Spleen (tissue), 11 donors: ENCODE results near the gene GNAO1. TPM values are rescaled to one million over a fixed set of nuclear protein-coding genes. Genes with fewer than 3 reads are reported as not detected.

Experiments used
- DNase-seq: peaks from one replicate; pipeline ENCODE4 v3.0.0-alpha.2; 2020
- H3K27ac ChIP-seq, 8 donors: fragments of 200-600 bp; sonication (generic) in 7 of 8; 1 replicate in 4 of 8; 2 replicates in 4 of 8; pipeline versions ENCODE4 v1.5.0 to v1.8.0; 2016 to 2021; ENCODE audit warnings: inconsistent platforms in 4 of 8, mild to moderate bottlenecking in 4 of 8, moderate library complexity in 1 of 8
- H3K27me3 ChIP-seq, 7 donors: fragments of 200-600 bp; sonication (generic) in 6 of 7; replicated peaks in 1 of 7; 1 replicate in 4 of 7; 2 replicates in 3 of 7; pipeline versions ENCODE4 v1.5.0 to v1.8.0; 2016 to 2021; ENCODE audit warnings: inconsistent platforms in 3 of 7, mild to moderate bottlenecking in 1 of 7
- H3K36me3 ChIP-seq, 6 donors: fragments of 200-600 bp; sonication (generic) in 5 of 6; 1 replicate in 4 of 6; 2 replicates in 2 of 6; pipeline versions ENCODE4 v1.5.0 to v1.8.0; 2016 to 2021; ENCODE audit warnings: inconsistent platforms in 2 of 6
- H3K4me1 ChIP-seq, 6 donors: fragments of 200-600 bp; sonication (generic) in 5 of 6; 1 replicate in 3 of 6; 2 replicates in 3 of 6; pipeline versions ENCODE4 v1.5.0 to v1.8.0; 2016 to 2021; ENCODE audit warnings: inconsistent platforms in 3 of 6
- H3K4me3 ChIP-seq, 8 donors: fragments of 200-600 bp; sonication (generic) in 7 of 8; 1 replicate in 4 of 8; 2 replicates in 4 of 8; pipeline versions ENCODE4 v1.5.0 to v1.8.0; 2016 to 2021; ENCODE audit warnings: inconsistent platforms in 4 of 8, mild to moderate bottlenecking in 4 of 8, moderate library complexity in 2 of 8
- H3K9me3 ChIP-seq, 8 donors: fragments of 200-600 bp; sonication (generic) in 7 of 8; 1 replicate in 4 of 8; 2 replicates in 4 of 8; pipeline versions ENCODE4 v1.5.0 to v1.8.0; 2016 to 2021; ENCODE audit warnings: inconsistent platforms in 4 of 8
- CTCF ChIP-seq, 11 experiments: fragments of 200-600 bp in 7 of 11; fragments of 450-650 bp in 4 of 11; sonication (generic) in 4 of 11; IDR thresholded peaks in 8 of 11; conservative IDR thresholded peaks in 3 of 11; 1 replicate in 7 of 11; 2 replicates in 4 of 11; pipeline versions ENCODE4 v1.4.0 to v1.8.0; 2016 to 2021; ENCODE audit warnings: antibody characterized with exemption in 11 of 11, inconsistent platforms in 4 of 11, mild to moderate bottlenecking in 1 of 11
- POLR2A ChIP-seq, 3 donors: fragments of 450-650 bp; IDR thresholded peaks; one replicate each; pipeline ENCODE4 v1.5.1; 2017; ENCODE audit warnings: antibody characterized with exemption in 3 of 3, mild to moderate bottlenecking in 1 of 3
- POLR2AphosphoS5 ChIP-seq, 3 donors: sonication (generic); formaldehyde crosslinking; IDR thresholded peaks; one replicate each; pipeline ENCODE4 v1.5.1; 2017; ENCODE audit warnings: antibody characterized with exemption in 3 of 3
- WGBS, 5 donors: extraction: QIAGEN DNeasy Blood & Tissue Kit in 3 of 5; methylation state at CpG; one replicate each; pipeline versions ENCODE4 v1.1.5 to v1.1.7; 2013 to 2018; 5-methylcytosine and 5-hydroxymethylcytosine counted together
- intact Hi-C: fragments of 100-400 bp; cut with DNase I; formaldehyde crosslinking; loops from one replicate; pipeline ENCODE4 v1.15.0; 2023; ENCODE audit warnings: low total_unique reads
- polyA plus RNA-seq, 3 donors: library from polyadenylated mRNA; stranded (reverse); fragments of 200-250 nt; gene quantifications; one replicate each; pipeline ENCODE4 v1.2.1, GENCODE V29; 2013
- total RNA-seq, 7 donors: library from RNA; depleted of rRNA in 3 of 7; stranded (reverse); fragments of >200 nt in 3 of 7; fragmentation: NEBNext Ultra II Directional in 4 of 7; extraction: Animal tissue kit (Norgen Biotek cat#: 25700) in 4 of 7; gene quantifications; one replicate each; pipeline versions ENCODE4 v1.1.0 to v1.2.1, GENCODE V29; 2016 to 2021
- donor health status: healthy with polysubstance abuse.
- donor health status: DM: no; HTN: no; CAD: no; lungs with moderate emphysema.
- donor health status: DM: no; HTN: no; CAD: no.
- donor health status: Bipolar disorder and iron deficiency.
- donor health status: healthy.
- donor health status: DM: no; HTN: no; CAD: no.
- donor health status: DM: yes; HTN: yes; CAD: no.

Gene GNAO1
- total and polyA plus RNA-seq, 10 donors = 0.32 to 7.9 (median 4.7) TPM

- intact Hi-C loops = no loop called here
- TF ChIP-seq POLR2A (IDR thresholded peaks at IDR 0.05) (no peak), CTCF (IDR thresholded peaks at IDR 0.05 in 8 of 11, conservative IDR thresholded peaks at IDR 0.05 in 3 of 11) (peak in 6 of 11 experiments; percentile 16 to 46 (median 27))
- no peak for DNase-seq
These were observed 90.0 kb downstream of the GNAO1 start for GRCh38 chr16:56281249-56281805.

GRCh38 chr16:56282451-56282850 is 91.2 kb downstream of the GNAO1 start:
- Histone ChIP-seq H3K36me3 (no peaks in the 10 kb centered on the region), H3K27ac (peak overlapping the region in 1 of 8 donors; percentile 36), H3K9me3 (no peaks in the 10 kb centered on the region), H3K27me3 (no peaks in the 10 kb centered on the region), H3K4me3 (no peak overlapping the region), H3K4me1 (peaks cover 0 to 42% (median 6%) of the 10 kb centered on the region in 6 donors)
- 49 to 58% (median 53%) methylated on average over 3 of the region's 3 CpGs for WGBS, 5 donors
- intact Hi-C loops = no loop called here
- DNase-seq = no peak
- TF ChIP-seq POLR2A (IDR thresholded peaks at IDR 0.05) = no peak
- no peak for TF ChIP-seq CTCF (IDR thresholded peaks at IDR 0.05 in 8 of 11, conservative IDR thresholded peaks at IDR 0.05 in 3 of 11)
- TF ChIP-seq POLR2AphosphoS5 (IDR thresholded peaks at IDR 0.05) = no peak

More at GRCh38 chr16:56281249-56281805, 90.0 kb downstream of the GNAO1 start:
- H3K4me1 ChIP-seq = peaks cover 0 to 42% (median 6%) of the 10 kb centered on the region in 6 donors
- H3K36me3 ChIP-seq = no peaks in the 10 kb centered on the region
- H3K4me3 ChIP-seq = no peak overlapping the region
- H3K27me3 ChIP-seq = no peaks in the 10 kb centered on the region
- no peaks in the 10 kb centered on the region for H3K9me3 ChIP-seq
- WGBS, 5 donors = 72 to 89% (median 80%) methylated on average over 2 of the region's 2 CpGs
- H3K27ac ChIP-seq = no peak overlapping the region

GRCh38 chr16:56284521-56284920 is 93.2 kb downstream of the GNAO1 start:
- TF ChIP-seq POLR2A (IDR thresholded peaks at IDR 0.05) = no peak
- no peak for TF ChIP-seq POLR2AphosphoS5 (IDR thresholded peaks at IDR 0.05)
- TF ChIP-seq CTCF (IDR thresholded peaks at IDR 0.05 in 8 of 11, conservative IDR thresholded peaks at IDR 0.05 in 3 of 11) = no peak
- Histone ChIP-seq H3K4me3 (no peak overlapping the region), H3K27ac (no peak overlapping the region), H3K4me1 (peaks cover 0 to 26% (median 3%) of the 10 kb centered on the region in 6 donors), H3K36me3 (no peaks in the 10 kb centered on the region), H3K27me3 (no peaks in the 10 kb centered on the region), H3K9me3 (no peaks in the 10 kb centered on the region)
- no peak for DNase-seq
- 85 to 100% (median 90%) methylated on average over 2 of the region's 2 CpGs for WGBS, 5 donors
- intact Hi-C loops = no loop called here

GRCh38 chr16:56286809-56287208 is 95.5 kb downstream of the GNAO1 start:
- Histone ChIP-seq H3K36me3 (no peaks in the 10 kb centered on the region), H3K9me3 (no peaks in the 10 kb centered on the region), H3K4me1 (peaks cover 0 to 17% (median 0%) of the 10 kb centered on the region in 6 donors), H3K27me3 (no peaks in the 10 kb centered on the region), H3K4me3 (no peak overlapping the region), H3K27ac (no peak overlapping the region)
- WGBS, 5 donors = 54 to 84% (median 72%) methylated on average over 2 to 7 of the region's 7 CpGs
- intact Hi-C loops = no loop called here
- no peak for DNase-seq
- TF ChIP-seq CTCF (IDR thresholded peaks at IDR 0.05 in 8 of 11, conservative IDR thresholded peaks at IDR 0.05 in 3 of 11) = no peak
- TF ChIP-seq POLR2A (IDR thresholded peaks at IDR 0.05) = no peak
- no peak for TF ChIP-seq POLR2AphosphoS5 (IDR thresholded peaks at IDR 0.05)
